GM19239 (cell line): Measurements from ENCODE around the gene CYB5RL.
"Not testable (repeated sequence)": the region's sequence is repeated elsewhere in the genome, so short reads cannot be mapped to it uniquely, and the experiment has no call there.

ENCODE experiments used
- DNase-seq: peaks from one replicate; pipeline ENCODE4 v3.0.0; 2011; ENCODE audit warnings: low spot score; ENCODE audit not compliant: insufficient read length
- FAIRE-seq: peaks from 2 replicates; lab custom pipeline; 2011; peaks lifted over from hg19 to GRCh38; lab: Jason Lieb, UNC

CYB5RL gene, protein sequence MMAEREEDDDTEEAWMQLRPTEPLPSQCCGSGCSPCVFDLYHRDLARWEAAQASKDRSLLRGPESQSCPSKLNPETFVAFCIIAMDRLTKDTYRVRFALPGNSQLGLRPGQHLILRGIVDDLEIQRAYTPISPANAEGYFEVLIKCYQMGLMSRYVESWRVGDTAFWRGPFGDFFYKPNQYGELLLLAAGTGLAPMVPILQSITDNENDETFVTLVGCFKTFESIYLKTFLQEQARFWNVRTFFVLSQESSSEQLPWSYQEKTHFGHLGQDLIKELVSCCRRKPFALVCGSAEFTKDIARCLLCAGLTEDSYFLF

DNA sequence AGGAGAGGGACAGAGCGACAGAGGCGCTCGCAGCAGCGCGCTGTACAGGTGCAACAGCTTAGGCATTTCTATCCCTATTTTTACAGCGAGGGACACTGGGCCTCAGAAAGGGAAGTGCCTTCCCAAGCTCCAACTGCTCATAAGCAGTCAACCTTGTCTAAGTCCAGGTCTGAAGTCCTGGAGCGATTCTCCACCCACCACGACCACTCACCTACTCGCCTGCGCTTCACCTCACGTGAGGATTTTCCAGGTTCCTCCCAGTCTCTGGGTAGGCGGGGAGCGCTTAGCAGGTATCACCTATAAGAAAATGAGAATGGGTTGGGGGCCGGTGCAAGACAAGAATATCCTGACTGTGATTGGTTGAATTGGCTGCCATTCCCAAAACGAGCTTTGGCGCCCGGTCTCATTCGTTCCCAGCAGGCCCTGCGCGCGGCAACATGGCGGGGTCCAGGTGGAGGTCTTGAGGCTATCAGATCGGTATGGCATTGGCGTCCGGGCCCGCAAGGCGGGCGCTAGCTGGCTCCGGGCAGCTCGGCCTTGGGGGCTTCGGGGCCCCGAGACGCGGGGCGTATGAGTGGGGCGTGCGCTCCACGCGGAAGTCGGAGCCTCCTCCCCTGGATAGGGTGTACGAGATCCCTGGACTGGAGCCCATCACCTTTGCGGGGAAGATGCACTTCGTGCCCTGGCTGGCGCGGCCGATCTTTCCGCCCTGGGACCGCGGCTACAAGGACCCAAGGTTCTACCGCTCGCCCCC lies at the start of gene CYB5RL, which contains the start of gene MRPL37:
Gene CYB5RL (minus strand): TSS at position 266 of the 754 bp plus-strand sequence. CDS start 4,414 bp downstream, outside the sequence.
Gene MRPL37 (plus strand): TSS at position 403 of the 754 bp plus-strand sequence. CDS start 77 bp downstream, at position 480.
- peak; percentile 97 for FAIRE-seq
- DNase-seq: peak; percentile 94

DNA sequence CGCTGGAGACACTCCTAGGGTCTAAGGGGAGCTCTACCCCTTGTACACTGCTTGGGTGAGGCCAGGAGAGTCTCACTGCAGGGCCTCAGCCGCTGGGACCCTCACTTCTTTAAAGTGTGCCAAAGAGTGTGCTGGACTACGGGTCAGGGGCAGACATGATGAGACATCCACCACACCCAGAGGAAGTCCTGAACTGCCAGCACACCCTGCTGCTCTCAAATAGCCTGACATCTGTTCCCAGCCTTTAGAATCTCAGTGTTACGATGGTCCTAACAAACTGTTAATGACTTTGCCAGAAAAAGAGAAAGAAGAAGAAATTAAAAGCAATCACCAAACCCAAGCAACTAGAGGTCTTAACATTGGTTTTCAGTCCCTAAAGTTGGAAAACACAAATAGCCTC lies 49.1 kb upstream of the CYB5RL start:
- no peak for DNase-seq
- FAIRE-seq: no peak

DNA sequence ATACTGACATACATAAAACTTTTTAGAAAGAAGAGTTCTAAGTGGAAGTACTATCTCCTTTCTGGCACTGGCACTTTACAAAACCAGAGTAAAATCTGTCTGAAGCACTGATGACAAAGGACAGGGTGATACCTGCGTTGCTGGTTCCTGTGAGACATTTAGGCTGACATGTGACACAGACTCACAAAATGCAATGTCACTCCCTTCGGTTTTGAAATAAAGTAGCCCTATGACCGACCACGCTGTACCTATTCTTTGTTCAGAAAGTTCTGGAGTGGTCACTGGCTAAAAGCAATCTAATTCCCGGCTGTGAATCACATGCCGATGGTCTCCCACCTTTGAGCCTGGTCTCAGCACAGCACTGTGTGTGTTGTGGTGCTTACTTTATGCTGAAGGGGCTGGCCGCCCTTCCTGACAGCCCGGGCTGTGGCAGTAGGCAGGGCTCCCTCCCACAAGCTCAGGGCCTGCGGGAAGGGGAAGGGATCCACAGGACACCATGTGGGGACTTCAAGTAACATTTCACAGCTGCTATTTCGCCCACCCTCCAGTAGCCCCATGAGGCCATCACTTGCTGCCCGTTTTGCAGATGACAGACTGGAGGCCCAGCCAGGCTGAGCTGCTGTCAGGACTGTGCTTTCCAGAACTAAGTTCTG lies 48.2 kb upstream of the CYB5RL start:
- no peak for FAIRE-seq
- no peak for DNase-seq

DNA sequence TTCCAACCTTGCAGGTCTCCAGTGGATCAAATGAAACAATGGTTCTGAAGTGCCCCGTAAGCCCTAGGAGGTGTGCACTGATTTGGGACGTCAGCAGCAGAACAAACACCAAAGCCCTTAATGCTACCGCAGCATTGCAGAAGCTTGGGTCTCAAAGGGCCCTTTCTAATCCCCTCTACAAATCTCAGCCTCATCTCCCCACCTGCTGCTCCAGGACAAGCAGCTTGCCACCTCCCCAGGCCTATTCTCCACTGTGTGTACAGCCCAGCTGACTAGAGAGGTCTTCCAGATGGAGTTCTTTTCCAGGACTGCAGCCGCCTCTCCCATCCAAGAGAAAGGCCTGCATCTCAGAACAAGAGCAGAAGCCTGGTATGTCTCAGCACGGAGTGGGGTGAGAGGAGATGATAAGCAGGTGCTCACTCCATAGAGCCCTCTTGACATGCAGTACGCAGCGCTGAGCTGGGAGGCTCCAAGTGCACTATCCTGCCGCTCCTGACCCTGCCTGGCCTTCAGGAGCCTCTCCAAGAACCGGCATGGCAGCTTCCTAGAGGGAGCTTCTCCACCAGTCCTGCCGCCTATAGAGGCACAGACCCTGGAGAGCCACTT lies 46.4 kb upstream of the CYB5RL start:
- FAIRE-seq (no peak), DNase-seq (no peak)

GRCh38 chr1:54245501-54245900 lies 45.7 kb upstream of the CYB5RL start:
- DNase-seq (no peak), FAIRE-seq (no peak)

GRCh38 chr1:54244655-54245054 lies 44.8 kb upstream of the CYB5RL start:
- no peak for DNase-seq
- no peak for FAIRE-seq

GRCh38 chr1:54243022-54243421 lies 43.2 kb upstream of the CYB5RL start:
- FAIRE-seq: no peak
- no peak for DNase-seq

GRCh38 chr1:54241364-54241763 lies 41.5 kb upstream of the CYB5RL start:
- no peak for FAIRE-seq
- DNase-seq: no peak

DNA sequence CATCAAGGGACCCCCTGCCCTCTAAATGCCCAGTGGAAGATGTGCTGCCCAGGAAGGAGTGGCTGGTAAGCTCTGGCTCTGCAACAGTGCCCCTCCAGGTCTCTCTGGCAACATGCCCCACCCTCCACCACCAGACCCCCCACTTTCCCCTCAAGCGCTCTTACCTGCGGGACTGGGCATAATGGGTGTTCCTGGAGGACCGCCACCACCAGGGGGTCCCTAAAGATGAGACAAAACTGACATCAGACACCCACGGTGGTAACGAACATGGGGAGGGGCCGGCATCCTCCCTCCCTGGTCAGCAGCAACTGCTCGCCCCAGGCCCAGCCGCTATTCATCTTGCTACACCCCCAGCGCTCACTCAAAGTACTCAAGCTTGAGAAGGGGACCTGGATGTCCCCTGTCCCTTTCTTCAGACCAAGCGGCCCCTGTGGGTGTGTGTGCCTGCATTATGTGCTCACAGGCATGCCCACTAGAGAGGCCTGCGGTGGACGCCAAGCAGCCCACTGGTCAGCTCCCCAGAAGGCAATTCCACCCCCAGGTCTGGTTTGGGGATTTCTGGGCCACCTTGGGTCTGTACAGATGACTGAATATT lies 41.0 kb upstream of the CYB5RL start:
- FAIRE-seq (no peak), DNase-seq (no peak)

- no peak for FAIRE-seq
- no peak for DNase-seq
Observed at GRCh38 chr1:54239631-54240031, 39.8 kb upstream of the CYB5RL start.

GRCh38 chr1:54239035-54239383 lies 39.2 kb upstream of the CYB5RL start:
- DNase-seq: no peak
- FAIRE-seq: no peak

- FAIRE-seq (no peak), DNase-seq (no peak)
Observed at GRCh38 chr1:54238353-54239034, 38.7 kb upstream of the CYB5RL start.

DNA sequence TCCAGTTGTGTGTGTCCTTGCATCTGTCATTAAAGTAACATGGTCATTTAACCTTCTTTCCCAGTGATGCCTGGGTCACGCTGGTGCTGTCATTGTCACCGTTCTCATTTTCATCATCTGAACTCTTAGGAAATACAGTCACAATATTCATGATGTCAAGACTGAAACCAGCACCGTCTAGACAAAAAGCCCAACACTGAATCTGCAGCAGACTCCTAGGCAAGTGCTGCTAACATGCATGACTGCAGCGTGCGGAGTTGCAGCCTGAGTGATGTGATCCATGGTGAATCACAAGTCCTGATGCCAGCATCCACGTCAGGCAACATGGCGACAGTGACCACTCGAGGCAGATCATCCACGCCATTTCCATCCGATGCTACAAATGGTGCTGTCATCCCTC lies 37.8 kb upstream of the CYB5RL start:
- no peak for DNase-seq
- FAIRE-seq: no peak

GRCh38 chr1:54234284-54234683 lies 34.5 kb upstream of the CYB5RL start:
- no peak for FAIRE-seq
- DNase-seq: no peak

- not testable (repeated sequence) for DNase-seq, FAIRE-seq
Observed at GRCh38 chr1:54233196-54233595, 33.4 kb upstream of the CYB5RL start.

DNA sequence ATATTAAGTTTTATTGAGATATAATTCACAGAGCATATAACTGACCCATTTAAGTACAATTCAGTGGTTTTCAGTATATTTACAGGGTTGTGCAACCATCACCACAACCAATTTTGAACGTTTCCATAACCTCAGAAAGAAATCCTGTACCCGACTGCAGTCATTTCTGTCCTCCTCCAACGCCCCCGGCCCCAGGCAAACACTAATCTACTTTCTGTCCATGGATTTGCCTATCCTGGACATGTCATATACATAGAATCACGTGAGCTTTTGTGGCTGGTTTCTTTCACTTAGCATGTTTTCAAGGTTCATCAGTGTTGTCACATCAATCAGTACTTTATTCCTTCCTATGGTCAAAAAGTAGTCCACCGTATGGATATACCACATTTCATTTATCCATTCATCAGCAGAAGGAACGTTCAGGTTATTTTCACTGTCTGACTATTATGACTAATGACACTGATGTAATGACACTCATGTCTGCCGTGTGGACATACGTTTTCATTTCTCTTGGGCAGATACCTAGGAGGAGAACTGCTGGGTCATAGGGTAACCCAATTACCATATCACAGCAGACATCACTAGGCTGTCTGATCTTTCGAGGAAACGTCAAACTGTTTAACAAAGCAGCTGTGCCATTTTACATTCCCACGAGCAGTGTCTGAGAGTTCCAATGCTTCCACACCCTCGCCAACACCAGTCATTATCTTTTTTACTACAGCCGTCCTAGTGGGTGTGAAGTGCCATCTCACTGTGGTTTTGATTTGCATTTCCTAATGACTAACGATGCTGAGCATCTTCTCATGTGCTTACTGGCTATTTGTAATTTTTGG lies 30.9 kb upstream of the CYB5RL start:
- FAIRE-seq: no peak

GRCh38 chr1:54229281-54229891 lies 29.6 kb upstream of the CYB5RL start:
- DNase-seq (no peak), FAIRE-seq (no peak)

More for the DNA sequence above, 30.9 kb upstream of the CYB5RL start:
- no peak for DNase-seq

GRCh38 chr1:54228638-54229079 lies 28.8 kb upstream of the CYB5RL start:
- DNase-seq (no peak), FAIRE-seq (no peak)
